Muscle of leg (tissue), 11 donors: ENCODE data around the gene ZFP90. TPM values are rescaled to one million over a fixed set of nuclear protein-coding genes. Genes with fewer than 3 reads are reported as not detected.
A peak's percentile ranks its signal among the peaks of the same experiment; 100 is the strongest.

Experiments
- DNase-seq: peaks from one replicate; pipeline ENCODE4 v3.0.0; 2013
- H3K27ac ChIP-seq: one replicate; pipeline ENCODE4 v1.5.1; 2013; ENCODE audit warnings: mild to moderate bottlenecking, low read length, control low read depth
- H3K27me3 ChIP-seq: one replicate; pipeline ENCODE4 v1.6.1; 2013; ENCODE audit warnings: low read length; ENCODE audit not compliant: control insufficient read depth, insufficient read depth
- H3K36me3 ChIP-seq: one replicate; pipeline ENCODE4 v1.6.1; 2013; ENCODE audit warnings: low read length; ENCODE audit not compliant: control insufficient read depth, insufficient read depth
- H3K4me1 ChIP-seq: one replicate; pipeline ENCODE4 v1.6.1; 2013; ENCODE audit warnings: low read length; ENCODE audit not compliant: control insufficient read depth, insufficient read depth
- H3K4me3 ChIP-seq: one replicate; pipeline ENCODE4 v1.5.1; 2013; ENCODE audit warnings: low read length, control low read depth
- H3K9me3 ChIP-seq: replicated peaks from 2 replicates; pipeline ENCODE4 v1.6.1; 2013; ENCODE audit warnings: low read depth, low read length; ENCODE audit not compliant: control insufficient read depth
- WGBS: methylation state at CpG from one replicate; pipeline ENCODE4 v1.1.5; 2013; ENCODE audit warnings: missing lambda C conversion rate; ENCODE audit not compliant: insufficient coverage; 5-methylcytosine and 5-hydroxymethylcytosine counted together
- polyA plus RNA-seq, 8 donors: library from polyadenylated mRNA; unstranded; fragments of 120-200 nt; gene quantifications; one replicate each; pipeline versions ENCODE4 v1.2.1 to v1.2.3, GENCODE V29; 2013; ENCODE audit warnings: inconsistent platforms in 1 of 8, low replicate concordance in 1 of 8; ENCODE audit not compliant: insufficient read length in 8 of 8, insufficient read depth in 1 of 8
- total RNA-seq: library from RNA; stranded (reverse); fragments of 120-200 nt; gene quantifications from one replicate; pipeline ENCODE4 v1.2.4, GENCODE V29; 2013

The ZFP90 gene
- total and polyA plus RNA-seq, 9 donors: 13.0 to 25.9 (median 17.2) TPM

DNA sequence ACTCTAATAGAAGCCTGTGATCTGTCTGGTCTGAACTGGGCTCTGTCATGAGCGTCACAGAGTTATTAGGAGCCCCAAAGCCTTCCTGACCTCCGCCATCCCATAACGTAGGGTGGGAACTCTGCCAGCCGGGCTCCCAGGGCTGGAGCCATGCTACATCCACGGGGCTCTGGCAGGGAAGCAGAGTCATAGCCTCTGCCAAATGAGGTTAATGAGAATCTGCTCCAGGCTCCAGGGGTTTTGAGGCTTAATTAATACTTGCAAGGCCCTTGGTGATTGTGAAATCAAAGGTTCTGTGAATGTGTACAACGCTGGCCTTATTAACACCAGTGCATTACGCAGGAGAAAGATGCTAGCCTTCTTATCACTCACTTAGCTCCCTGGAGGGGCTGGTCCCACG lies 42.4 kb upstream of the ZFP90 start:
- Histone ChIP-seq H3K27me3 (no peaks in the 10 kb centered on the region), H3K27ac (no peak overlapping the region), H3K36me3 (no peaks in the 10 kb centered on the region), H3K4me1 (no peaks in the 10 kb centered on the region), H3K4me3 (no peak overlapping the region), H3K9me3 (no peaks in the 10 kb centered on the region)
- WGBS: 61% methylated on average over 8 of the region's 8 CpGs
- no peak for DNase-seq

DNA sequence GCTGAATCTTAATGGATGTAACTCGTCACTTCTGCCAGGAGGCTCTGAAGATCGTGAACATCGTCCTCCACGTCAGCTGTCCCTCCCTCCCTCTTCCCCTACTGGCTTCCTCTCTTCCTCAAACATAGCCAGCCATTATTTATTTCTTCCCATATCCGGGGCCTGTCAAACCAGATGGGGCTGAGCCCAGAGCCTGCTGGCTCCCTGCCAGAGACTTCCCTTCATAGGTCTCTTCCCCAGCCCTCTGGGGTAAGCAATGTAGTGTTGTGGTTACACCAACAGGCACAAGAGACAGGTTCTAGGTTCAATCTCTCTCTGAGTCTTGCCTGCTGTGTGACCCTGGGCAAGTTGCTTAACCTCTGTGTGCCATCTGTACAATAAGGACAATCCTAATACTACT lies 40.1 kb upstream of the ZFP90 start:
- 27% methylated on average over 4 of the region's 5 CpGs for WGBS
- DNase-seq: peak; percentile 14
- Histone ChIP-seq H3K27me3 (peaks cover 4% of the 10 kb centered on the region), H3K27ac (no peak overlapping the region), H3K9me3 (no peaks in the 10 kb centered on the region), H3K4me3 (no peak overlapping the region), H3K36me3 (no peaks in the 10 kb centered on the region), H3K4me1 (no peaks in the 10 kb centered on the region)

DNA sequence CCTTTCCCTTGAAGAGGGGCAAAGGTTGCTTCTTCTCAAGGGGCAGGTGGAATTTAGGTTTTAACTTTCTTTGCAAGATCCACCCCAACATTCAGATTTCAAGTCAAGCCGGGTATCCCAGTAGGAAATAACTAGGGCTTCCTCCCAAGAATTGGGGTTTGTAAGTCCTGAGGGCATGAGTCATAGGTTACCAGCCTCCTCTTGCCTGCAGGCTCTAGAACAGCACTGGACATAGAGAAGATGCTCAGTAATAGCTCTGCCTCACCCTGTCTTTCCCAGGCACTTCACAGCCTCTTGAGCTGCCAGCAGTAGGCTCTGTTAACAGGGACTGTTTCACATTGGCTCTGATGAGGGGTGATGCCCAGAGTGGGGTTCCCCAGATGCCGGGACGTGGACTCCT lies 35.8 kb upstream of the ZFP90 start:
- H3K27ac ChIP-seq: no peak overlapping the region
- no peak for DNase-seq
- H3K36me3 ChIP-seq: no peaks in the 10 kb centered on the region
- no peaks in the 10 kb centered on the region for H3K9me3 ChIP-seq
- no CpG with 5 or more reads among the region's 3 CpGs for WGBS
- peaks cover 9% of the 10 kb centered on the region for H3K27me3 ChIP-seq
- no peaks in the 10 kb centered on the region for H3K4me1 ChIP-seq
- no peak overlapping the region for H3K4me3 ChIP-seq

DNA sequence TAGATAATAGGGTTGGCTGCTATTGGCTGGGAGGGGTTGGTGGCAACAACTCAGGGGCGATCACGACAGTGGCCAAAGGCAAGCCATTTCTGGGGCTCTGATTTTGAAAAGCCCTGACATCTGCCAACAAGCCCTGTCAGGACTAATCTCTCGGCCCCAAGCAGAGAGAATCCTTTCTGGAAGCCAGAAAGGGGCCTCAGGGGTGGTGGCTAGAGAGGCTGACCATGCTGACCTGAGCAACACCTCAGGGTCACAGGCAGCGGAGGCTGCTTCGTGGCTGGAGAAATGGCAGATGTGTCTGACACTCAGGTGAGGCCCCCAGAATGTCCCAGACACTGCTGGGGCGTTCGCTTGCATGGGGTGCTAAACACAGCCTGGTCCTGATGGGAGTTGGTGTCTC lies 35.0 kb upstream of the ZFP90 start:
- Histone ChIP-seq H3K9me3 (no peaks in the 10 kb centered on the region), H3K4me3 (no peak overlapping the region), H3K36me3 (no peaks in the 10 kb centered on the region), H3K27ac (no peak overlapping the region), H3K27me3 (peaks cover 9% of the 10 kb centered on the region), H3K4me1 (no peaks in the 10 kb centered on the region)
- no peak for DNase-seq
- WGBS: 57% methylated on average over 5 of the region's 7 CpGs

DNA sequence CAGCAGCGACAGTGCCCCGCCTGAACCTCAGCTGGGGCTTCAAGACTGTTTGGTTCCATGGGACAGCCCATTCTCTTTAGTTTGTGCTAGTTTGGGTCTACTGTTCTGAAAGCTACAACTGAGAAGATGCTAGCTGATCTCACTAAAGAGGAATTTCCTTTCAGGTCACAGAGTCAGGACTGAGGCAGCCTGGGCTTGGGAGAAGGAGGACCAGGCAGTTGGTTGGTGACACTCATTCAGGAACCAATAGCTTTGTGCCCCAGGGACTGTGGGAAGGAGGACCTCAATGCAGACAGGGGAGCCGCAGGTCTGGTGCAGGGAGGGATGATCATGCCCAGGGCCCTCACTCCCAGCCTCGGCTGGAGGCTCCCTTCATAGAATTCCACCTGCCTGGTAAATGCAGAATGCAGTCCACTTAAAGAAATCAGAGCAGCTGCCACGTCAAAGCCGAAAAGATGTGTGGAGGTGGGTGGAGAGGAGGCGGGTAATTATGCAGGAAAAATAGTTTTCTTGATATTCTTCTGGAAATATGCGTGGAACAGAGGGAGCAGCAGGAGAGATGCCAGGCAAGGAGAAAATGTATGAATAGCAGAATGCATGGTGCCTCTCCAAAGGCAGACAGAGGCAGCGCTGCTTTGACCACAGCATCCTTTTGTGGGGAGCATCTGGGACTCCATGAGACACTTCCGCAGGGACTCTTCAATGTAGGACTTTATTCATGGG lies 32.6 kb upstream of the ZFP90 start:
- DNase-seq: no peak
- peaks cover 21% of the 10 kb centered on the region for H3K27me3 ChIP-seq
- H3K27ac ChIP-seq: no peak overlapping the region
- no peaks in the 10 kb centered on the region for H3K9me3 ChIP-seq
- H3K36me3 ChIP-seq: no peaks in the 10 kb centered on the region
- H3K4me3 ChIP-seq: no peak overlapping the region
- 65% methylated on average over 7 of the region's 10 CpGs for WGBS
- peaks cover 5% of the 10 kb centered on the region for H3K4me1 ChIP-seq

DNA sequence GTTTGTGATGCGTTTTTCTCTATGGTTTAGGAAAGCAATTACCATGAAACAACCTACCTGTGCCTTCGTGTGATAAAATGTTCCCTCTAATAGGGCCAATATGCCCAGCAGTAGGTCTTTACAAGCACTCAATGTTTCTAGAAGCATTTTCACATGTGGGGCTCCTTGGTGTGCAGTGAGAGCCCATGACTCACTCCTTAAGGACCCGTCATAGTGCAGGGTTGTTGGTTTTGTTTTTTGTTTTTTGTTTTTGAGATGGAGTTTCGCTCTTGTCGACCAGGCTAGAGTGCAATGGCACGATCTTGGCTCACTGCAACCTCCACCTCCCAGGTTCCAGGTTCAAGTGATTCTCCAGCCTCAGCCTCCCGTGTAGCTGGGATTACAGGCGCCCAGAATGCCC lies 31.1 kb upstream of the ZFP90 start:
- H3K27me3 ChIP-seq: peaks cover 21% of the 10 kb centered on the region
- no peak for DNase-seq
- H3K4me3 ChIP-seq: no peak overlapping the region
- H3K27ac ChIP-seq: no peak overlapping the region
- H3K36me3 ChIP-seq: no peaks in the 10 kb centered on the region
- 50% methylated on average over 1 of the region's 8 CpGs for WGBS
- no peaks in the 10 kb centered on the region for H3K9me3 ChIP-seq
- peaks cover 5% of the 10 kb centered on the region for H3K4me1 ChIP-seq

DNA sequence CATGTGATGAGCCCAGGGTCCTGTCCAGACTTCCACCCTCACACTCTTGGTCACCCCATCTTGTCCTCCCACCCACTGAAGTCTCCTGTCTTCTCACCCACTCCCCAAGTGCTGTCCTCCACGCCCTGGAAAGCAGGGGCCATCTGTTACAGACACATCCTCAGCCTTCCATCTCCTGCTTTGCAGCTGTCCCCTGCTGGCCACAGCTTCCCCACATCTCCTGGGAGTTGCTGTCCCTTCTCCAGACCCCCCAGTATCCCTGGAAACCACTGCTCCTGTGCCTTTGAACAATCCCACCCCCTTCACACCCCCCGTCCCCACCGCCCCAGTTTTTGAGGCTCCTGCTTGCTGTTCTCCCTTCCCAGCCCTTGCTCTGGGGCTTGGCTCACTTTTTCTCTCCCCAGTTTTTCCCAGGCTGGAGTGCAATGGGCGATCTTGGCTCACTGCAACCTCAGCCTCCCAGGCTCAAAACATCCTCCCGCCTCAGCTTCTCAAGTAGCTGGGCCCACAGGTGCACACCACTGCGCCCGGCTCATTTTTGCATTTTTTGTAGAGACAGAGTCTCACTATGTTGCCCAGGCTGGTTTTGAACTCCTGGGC lies 30.4 kb upstream of the ZFP90 start:
- H3K27me3 ChIP-seq: peaks cover 17% of the 10 kb centered on the region
- DNase-seq: no peak

DNA sequence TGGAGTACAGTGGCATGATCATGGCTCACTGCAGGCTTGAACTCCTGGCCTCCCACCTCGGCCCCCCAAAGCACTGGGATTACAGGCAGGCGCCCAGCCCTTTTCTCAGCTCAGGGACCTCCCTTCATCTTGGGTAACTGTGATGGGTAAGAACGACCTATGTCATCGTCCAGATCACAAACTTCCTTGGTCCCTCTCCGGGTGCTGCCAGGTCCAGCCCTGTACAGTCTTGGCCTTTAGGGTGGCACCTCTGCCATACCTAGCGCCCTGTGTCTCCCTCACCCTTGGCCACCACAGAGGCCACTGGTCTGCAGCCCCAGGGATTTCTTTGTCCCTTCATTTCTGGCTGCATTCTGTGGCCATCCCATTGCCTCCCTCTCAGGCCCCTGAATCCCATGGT lies 29.7 kb upstream of the ZFP90 start:
- H3K27me3 ChIP-seq: peaks cover 17% of the 10 kb centered on the region
- DNase-seq: no peak

More for the DNA sequence above, 30.4 kb upstream of the ZFP90 start:
- WGBS: 69% methylated on average over 7 of the region's 7 CpGs
- no peaks in the 10 kb centered on the region for H3K9me3 ChIP-seq
- H3K36me3 ChIP-seq: no peaks in the 10 kb centered on the region
- peaks cover 5% of the 10 kb centered on the region for H3K4me1 ChIP-seq
- no peak overlapping the region for H3K4me3 ChIP-seq
- H3K27ac ChIP-seq: no peak overlapping the region

DNA sequence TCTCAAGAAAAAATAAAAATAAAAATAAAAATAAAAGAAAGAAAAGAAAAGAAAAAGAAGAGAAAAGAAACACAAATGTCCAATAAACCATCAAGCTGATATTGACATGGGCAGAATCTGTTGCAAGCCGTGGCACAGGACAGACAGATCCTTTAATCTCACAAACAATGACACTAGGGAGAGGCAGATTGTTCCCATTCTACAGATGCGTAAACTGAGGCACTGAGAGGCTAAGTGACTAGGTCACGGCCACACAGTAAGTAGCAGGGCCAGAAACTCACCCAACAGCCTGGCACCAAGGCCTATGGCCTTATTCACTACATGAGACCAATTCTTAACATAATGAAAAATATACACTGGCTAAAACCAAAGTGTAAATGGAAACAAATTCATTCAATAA lies 28.3 kb upstream of the ZFP90 start:
- DNase-seq: no peak
- WGBS: no CpG with 5 or more reads among the region's 3 CpGs

More for the DNA sequence above, 29.7 kb upstream of the ZFP90 start:
- peaks cover 5% of the 10 kb centered on the region for H3K4me1 ChIP-seq
- WGBS: 70% methylated on average over 6 of the region's 6 CpGs
- H3K27ac ChIP-seq: no peak overlapping the region
- H3K4me3 ChIP-seq: no peak overlapping the region
- no peaks in the 10 kb centered on the region for H3K36me3 ChIP-seq
- H3K9me3 ChIP-seq: no peaks in the 10 kb centered on the region

DNA sequence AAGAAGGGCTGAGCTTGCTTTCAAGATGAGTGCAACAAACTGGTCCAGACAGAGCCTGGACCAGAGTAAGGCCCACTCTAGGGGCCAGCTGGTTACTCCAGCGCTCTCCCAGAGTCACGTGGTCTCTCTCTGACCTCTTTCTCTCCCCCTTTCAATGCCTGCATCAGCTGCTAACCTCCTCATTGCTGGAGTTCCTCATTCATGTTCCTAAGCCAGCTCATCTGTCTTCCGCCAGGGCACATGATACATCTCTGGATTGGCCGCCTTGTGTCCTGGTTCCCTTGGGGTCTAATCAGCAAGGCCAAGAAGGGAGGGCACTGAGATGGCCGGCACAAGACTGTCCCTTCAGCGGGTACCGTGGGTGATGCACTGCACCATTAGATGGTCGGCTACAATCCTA lies 26.9 kb upstream of the ZFP90 start:
- H3K4me3 ChIP-seq: no peak overlapping the region
- no peak overlapping the region for H3K27ac ChIP-seq
- no peak for DNase-seq
- no peaks in the 10 kb centered on the region for H3K9me3 ChIP-seq
- WGBS: 61% methylated on average over 4 of the region's 8 CpGs
- H3K4me1 ChIP-seq: peaks cover 5% of the 10 kb centered on the region
- peaks cover 14% of the 10 kb centered on the region for H3K27me3 ChIP-seq
- no peaks in the 10 kb centered on the region for H3K36me3 ChIP-seq

More for the DNA sequence above, 28.3 kb upstream of the ZFP90 start:
- peaks cover 17% of the 10 kb centered on the region for H3K27me3 ChIP-seq
- no peaks in the 10 kb centered on the region for H3K9me3 ChIP-seq
- no peaks in the 10 kb centered on the region for H3K36me3 ChIP-seq
- H3K4me3 ChIP-seq: no peak overlapping the region
- H3K27ac ChIP-seq: no peak overlapping the region
- H3K4me1 ChIP-seq: peaks cover 5% of the 10 kb centered on the region
